GM18520 (cell line): ENCODE measurements around the gene RPL26.
"Not testable (repeated sequence)": the region's sequence is repeated elsewhere in the genome, so short reads cannot be mapped to it uniquely, and the experiment has no call there.

Experiments used
- ATAC-seq: cut with Tn5 transposase; IDR thresholded peaks from one replicate; pipeline ENCODE4 v1.9.1; 2021; ENCODE audit not compliant: unreplicated experiment

RPL26 gene

DNA sequence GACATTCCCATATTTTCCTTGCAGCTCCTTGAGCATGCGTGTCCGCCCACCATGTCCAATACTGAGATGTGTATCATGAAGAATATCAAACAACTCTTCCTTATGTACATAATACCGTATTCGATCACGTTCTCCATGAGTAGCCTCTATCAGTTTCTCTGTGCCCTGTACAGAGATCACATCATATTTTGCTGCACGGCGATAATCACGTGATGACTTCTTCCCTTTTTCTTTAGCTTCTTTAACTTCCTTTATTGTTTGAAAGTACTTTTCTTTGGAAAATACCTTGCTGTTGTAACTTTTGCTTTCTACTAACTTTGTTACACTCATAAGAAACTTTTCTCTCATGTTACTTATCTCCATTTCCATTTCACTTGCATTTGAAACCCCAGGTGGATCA lies 13.0 kb downstream of the RPL26 start:
- no peak for ATAC-seq

- no peak for ATAC-seq
These were observed 14.8 kb downstream of the RPL26 start for GRCh38 chr17:8368193-8368592.

GRCh38 chr17:8366231-8366630 lies 16.8 kb downstream of the RPL26 start:
- no peak for ATAC-seq

GRCh38 chr17:8365143-8365542 lies 17.9 kb downstream of the RPL26 start:
- no peak for ATAC-seq

DNA sequence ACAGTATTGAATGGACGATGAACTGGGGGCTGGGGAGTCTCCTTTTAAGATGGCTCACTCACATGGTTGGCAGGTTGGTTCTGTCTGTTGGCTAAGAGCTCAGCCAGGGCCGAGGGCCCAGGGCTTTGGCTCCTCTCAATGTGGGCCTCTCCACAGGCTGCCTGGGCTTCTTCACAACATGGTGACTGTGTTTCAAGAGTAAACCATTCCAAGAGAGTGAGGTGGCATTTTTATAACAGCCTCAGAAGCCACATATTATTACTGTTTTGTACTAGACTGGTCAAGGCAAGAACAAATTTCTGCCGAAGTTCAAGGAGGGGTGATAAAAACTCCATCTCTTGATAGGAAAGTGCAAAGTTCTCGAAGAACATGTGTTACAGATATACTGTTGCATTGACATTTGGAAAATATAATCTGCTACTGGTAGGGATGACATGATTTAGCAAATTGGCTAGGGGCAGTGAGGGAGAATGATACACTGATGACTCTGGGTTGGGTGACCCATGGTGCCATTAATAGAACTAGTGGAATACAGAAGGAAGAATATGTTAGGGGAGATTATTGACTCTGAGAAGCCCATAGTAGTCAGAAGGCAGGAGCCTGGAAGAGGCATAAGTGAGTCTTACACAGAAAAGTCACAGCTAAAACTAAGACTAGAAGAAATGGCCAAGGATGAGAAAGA lies 20.2 kb downstream of the RPL26 start:
- no peak for ATAC-seq

- ATAC-seq = no peak
These were observed 22.2 kb downstream of the RPL26 start for GRCh38 chr17:8360751-8361150.

DNA sequence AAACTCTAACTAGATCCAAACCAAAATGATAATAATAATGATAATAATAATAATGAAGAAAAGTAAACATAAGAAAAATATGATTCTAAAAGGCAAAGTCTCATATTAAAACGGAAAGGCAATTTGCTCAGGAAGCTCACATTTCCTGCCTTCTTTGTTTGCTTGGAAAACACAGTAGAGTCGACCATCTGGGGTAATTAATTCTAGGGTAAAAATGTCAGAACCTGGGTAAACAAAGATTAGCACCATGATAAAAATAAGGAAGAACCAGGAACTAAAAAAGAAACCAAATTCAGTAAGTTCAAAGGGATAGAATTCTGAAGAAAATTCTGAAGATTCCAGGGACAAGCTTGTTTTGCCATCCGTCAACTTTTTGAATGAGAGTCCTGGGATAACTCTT lies 22.7 kb downstream of the RPL26 start:
- ATAC-seq = no peak

DNA sequence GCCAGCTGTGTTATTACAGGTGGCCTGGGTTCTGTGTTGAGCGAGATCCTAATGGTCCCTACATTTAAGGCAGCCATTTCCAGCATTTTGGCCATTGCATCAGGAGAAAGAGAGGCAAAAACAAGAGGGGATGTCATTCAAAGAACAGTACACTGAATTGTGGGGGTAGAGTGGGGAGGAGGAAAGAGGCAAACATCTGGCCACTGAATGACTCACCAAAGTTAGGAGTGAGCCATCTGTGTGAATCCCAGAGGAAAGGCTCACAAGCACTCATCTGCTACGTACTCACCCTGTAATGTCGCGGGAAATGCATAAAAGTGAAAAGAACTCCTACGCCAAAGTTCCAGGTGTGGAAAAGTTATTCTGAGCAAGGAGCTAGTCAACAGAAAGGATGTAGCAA lies 23.2 kb downstream of the RPL26 start:
- no peak for ATAC-seq

GRCh38 chr17:8357910-8358309 lies 25.1 kb downstream of the RPL26 start:
- ATAC-seq = no peak

DNA sequence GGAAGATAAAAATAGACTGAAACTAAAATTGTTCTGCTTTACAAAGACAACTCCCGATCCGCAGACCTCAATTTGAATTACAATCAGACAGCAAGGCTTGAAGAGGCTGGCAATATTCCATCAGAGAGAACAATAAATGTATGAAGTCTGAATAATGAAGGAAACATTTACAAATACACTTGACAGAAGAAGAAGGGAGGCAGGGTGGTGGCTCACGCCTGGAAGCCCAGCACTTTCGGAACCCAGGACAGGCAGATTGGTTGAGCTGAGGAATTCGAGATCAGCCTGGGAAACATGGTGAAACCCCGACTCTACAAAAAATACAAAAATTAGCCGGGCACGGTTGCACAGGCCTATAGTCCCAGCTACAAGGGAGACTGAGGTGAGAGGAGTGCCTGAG lies 28.8 kb downstream of the RPL26 start:
- ATAC-seq = no peak

GRCh38 chr17:8353736-8354135 lies 29.3 kb downstream of the RPL26 start:
- no peak for ATAC-seq

GRCh38 chr17:8350339-8350738 lies 32.7 kb downstream of the RPL26 start:
- ATAC-seq = no peak

DNA sequence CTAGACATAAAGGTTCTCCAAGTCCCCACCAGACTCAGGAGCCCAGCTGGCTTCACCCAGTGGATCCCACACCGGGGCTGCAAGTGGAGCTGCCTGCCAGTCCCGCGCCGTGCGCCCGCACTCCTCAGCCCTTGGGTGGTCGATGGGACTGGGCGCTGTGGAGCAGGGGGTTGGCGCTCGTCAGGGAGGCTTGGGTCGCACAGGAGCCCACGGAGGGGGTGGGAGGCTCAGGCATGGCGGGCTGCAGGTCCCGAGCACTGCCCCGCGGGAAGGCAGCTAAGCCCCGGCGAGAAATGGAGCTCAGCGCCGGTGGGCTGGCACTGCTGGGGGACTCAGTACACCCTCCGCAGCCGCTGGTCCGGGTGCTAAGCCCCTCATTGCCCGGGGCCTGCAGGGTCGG lies 36.0 kb downstream of the RPL26 start:
- not testable (repeated sequence) for ATAC-seq

GRCh38 chr17:8345951-8346665 lies 36.9 kb downstream of the RPL26 start:
- ATAC-seq = no peak

GRCh38 chr17:8345052-8345690 lies 37.8 kb downstream of the RPL26 start:
- ATAC-seq = no peak

DNA sequence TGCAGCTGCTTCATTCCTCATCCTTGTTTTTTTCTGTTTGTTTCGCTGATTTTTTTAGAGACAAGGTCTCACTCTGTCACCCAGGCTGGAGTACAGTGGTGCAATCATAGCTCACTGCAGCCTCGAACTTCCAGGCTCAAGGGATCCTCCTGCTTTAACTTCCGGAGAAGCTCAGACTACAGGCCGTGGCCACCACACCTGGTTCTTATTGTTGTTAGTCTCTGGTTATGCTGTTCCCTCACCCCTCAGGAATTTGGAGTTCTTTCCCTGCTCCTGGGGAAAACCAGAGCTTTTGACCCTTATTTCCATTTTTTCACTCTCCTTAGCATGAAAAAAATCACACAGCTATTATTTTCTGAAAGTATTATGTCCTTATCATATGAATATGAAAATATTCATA lies 41.5 kb downstream of the RPL26 start:
- no peak for ATAC-seq

DNA sequence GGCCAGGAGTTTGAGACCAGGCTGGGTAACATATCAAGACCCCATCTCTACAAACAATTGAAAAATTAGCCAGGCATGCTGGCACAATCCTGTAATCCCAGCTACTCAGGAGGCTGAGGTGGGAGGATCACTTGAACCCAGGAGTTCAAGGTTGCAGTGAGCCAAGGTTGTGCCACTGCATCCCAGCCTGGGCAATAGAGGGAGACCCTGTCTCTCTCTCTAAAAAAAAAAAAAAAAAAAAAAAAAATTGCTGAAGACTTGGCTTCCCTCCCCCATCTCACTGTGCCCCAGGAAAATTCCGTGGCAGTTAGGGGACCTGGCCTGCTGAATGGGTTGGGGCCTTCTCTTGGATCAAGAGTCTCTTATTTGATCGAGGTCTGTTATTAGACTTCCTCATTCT lies 43.5 kb downstream of the RPL26 start, which contains the start of gene ODF4:
TSS of gene ODF4 (plus strand) at position 301 of the 400 bp plus-strand sequence. CDS start 212 bp downstream, outside the sequence.
- no peak for ATAC-seq

DNA sequence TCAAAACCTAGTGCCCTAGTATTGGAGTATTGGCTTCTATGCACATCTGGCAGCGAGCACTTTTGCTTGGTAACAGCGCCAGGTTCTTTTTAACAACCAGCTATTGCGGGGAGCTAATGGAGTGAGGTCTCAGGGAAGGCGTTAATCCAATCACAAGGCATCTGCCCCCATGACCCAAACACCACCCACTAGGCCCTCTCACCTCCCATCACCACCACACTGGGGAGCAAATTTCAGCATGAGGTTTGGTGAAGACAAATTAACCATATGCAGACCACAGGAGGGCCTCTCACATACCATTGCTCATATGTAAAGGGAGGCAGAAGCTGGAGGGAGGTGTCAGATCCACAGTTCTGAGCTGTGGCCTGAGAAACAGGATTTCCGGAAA lies 44.2 kb downstream of the RPL26 start:
- no peak for ATAC-seq

GRCh38 chr17:8337802-8338752 lies 44.9 kb downstream of the RPL26 start:
- no peak for ATAC-seq

DNA sequence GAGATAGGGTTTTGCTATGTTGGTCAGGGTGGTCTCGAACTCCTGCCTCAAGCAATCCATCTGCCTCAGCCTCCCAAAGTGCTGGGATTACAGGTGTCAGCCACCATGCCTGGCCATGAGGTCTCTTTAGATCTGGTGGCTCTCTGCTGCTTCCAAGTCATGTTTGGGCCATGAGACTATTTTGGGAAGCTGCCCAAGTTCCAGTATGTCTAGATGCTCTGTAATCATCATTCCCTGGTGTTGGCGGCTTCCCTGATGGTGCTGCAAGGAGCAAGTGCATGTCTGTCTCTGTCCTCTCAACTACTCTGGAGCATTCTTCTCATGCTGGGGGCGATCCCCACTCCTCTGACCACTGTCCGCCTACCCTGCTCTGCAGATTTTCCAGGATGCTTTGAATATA lies 49.7 kb downstream of the RPL26 start:
- no peak for ATAC-seq

DNA sequence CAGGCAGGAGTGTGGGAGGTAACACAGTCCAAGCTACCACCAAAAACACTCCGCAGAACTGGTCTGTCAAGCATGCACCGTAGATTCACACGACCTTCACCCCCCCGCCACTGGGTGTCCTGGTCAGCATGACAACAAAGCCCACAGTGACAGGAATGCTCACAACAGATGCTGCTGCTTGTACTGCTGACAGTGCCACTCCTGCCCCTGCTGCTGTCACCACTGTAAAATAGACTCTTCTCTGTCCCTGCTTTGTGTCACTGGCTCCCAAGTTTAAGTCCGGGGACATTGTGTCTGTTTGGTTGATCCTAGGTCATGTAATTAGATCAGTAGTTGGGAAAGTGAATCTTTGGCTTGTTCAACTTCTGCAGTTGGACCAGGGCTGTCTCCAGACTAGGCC lies 50.3 kb downstream of the RPL26 start:
- ATAC-seq = no peak
